Vagina (tissue), 2 donors: ENCODE data around the gene LHFPL2.

ENCODE experiments used
- CTCF ChIP-seq, 3 experiments: fragments of 450-650 bp in 2 of 3; fragments of 200-600 bp in 1 of 3; sonication (generic) in 1 of 3; IDR thresholded peaks; one replicate each; pipeline ENCODE4 v1.5.1; 2017 to 2019; ENCODE audit warnings: antibody characterized with exemption in 3 of 3, mild to moderate bottlenecking in 2 of 3, moderate library complexity in 2 of 3
- POLR2A ChIP-seq, 2 donors: fragments of 450-650 bp; IDR thresholded peaks; one replicate each; pipeline ENCODE4 v1.6.1; 2017; ENCODE audit warnings: antibody characterized with exemption in 2 of 2, mild to moderate bottlenecking in 2 of 2, moderate library complexity in 2 of 2
- POLR2AphosphoS5 ChIP-seq, 2 donors: sonication (generic); formaldehyde crosslinking; IDR thresholded peaks; one replicate each; pipeline ENCODE4 v1.9.0; 2017; ENCODE audit warnings: antibody characterized with exemption in 2 of 2, mild to moderate bottlenecking in 2 of 2, low read depth in 1 of 2; ENCODE audit not compliant: insufficient read depth in 1 of 2

GRCh38 chr5:78534148-78534904, 114.2 kb downstream of the LHFPL2 start:
- TF ChIP-seq CTCF (IDR thresholded peaks at IDR 0.05), result no peak
- TF ChIP-seq POLR2A (IDR thresholded peaks at IDR 0.05), result no peak
- TF ChIP-seq POLR2AphosphoS5 (IDR thresholded peaks at IDR 0.05; ENCODE audit: insufficient read depth in 1 of 2, low read depth in 1 of 2), result peak; percentile 36 to 78
